ENCODE data around the gene ESRRA.
A peak's percentile ranks its signal among the peaks of the same experiment; 100 is the strongest.

The ESRRA gene

DNA sequence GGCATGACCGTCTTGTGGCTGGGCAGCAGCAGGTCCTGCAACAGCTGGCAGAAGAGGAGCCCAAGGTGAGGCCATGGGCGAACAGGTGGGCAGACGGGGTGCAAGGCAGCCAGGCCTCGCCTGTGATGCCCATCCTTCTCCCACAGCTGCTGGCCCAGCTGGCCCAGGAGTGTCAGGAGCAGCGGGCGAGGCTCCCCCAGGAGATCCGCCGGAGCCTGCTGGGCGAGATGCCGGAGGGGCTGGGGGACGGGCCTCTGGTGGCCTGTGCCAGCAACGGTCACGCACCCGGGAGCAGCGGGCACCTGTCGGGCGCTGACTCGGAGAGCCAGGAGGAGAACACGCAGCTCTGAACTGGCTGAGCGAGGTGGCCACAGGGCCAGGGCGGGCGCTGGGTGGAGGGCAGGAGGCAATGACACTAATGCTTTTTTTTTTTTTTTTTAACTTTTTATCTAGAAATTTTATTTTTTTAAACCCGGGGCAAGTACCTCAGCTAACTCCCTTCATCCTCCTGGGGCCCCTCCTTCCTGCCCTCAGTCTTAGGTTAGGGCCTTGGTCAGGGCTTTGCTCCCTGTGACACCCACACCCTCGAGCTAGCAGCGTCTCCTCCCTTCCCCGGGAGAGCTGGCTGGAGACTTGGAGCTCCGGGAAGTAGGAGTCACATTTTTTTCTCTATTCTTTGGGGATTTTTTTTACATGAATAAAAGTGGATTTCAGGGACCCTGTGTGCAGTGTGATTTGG lies 37.9 kb upstream of the ESRRA start:
- ATAC-seq: no peak
- Mint-ChIP-seq H3K27ac (peak overlapping the region; percentile 99), H3K9me3 (no peaks in the 10 kb centered on the region), H3K36me3 (peaks cover 60% of the 10 kb centered on the region), H3K4me3 (peak overlapping the region; percentile 99), H3K4me1 (peaks cover 32% of the 10 kb centered on the region)
- no peak for DNase-seq (ENCODE audit: low spot score in 2 of 2)

GRCh38 chr11:64268025-64268892 lies 37.1 kb upstream of the ESRRA start:
- H3K4me1 Mint-ChIP-seq: peaks cover 26% of the 10 kb centered on the region
- ATAC-seq (no peak), DNase-seq (ENCODE audit: low spot score in 2 of 2) (no peak)
- H3K4me3 Mint-ChIP-seq: peak overlapping the region; percentile 99
- H3K36me3 Mint-ChIP-seq: peaks cover 54% of the 10 kb centered on the region
- peak overlapping the region; percentile 99 for H3K27ac Mint-ChIP-seq
- H3K9me3 Mint-ChIP-seq: no peaks in the 10 kb centered on the region

GRCh38 chr11:64268893-64269539 lies 36.3 kb upstream of the ESRRA start:
- H3K4me3 Mint-ChIP-seq: peak overlapping the region; percentile 99
- H3K36me3 Mint-ChIP-seq: peaks cover 53% of the 10 kb centered on the region
- DNase-seq (ENCODE audit: low spot score in 2 of 2): peak in 1 of 2 donors; percentile 81
- H3K27ac Mint-ChIP-seq: peak overlapping the region; percentile 99
- peak; percentile 22 for ATAC-seq
- H3K4me1 Mint-ChIP-seq: peaks cover 25% of the 10 kb centered on the region
- no peaks in the 10 kb centered on the region for H3K9me3 Mint-ChIP-seq

- H3K9me3 Mint-ChIP-seq: no peaks in the 10 kb centered on the region
- H3K27ac Mint-ChIP-seq: peak overlapping the region; percentile 99
- DNase-seq (ENCODE audit: low spot score in 2 of 2) (peak; percentile 95 to 99), ATAC-seq (peak; percentile 84)
- peaks cover 53% of the 10 kb centered on the region for H3K36me3 Mint-ChIP-seq
- peaks cover 25% of the 10 kb centered on the region for H3K4me1 Mint-ChIP-seq
- peak overlapping the region; percentile 99 for H3K4me3 Mint-ChIP-seq
These were observed 35.6 kb upstream of the ESRRA start for GRCh38 chr11:64269540-64270220.

DNA sequence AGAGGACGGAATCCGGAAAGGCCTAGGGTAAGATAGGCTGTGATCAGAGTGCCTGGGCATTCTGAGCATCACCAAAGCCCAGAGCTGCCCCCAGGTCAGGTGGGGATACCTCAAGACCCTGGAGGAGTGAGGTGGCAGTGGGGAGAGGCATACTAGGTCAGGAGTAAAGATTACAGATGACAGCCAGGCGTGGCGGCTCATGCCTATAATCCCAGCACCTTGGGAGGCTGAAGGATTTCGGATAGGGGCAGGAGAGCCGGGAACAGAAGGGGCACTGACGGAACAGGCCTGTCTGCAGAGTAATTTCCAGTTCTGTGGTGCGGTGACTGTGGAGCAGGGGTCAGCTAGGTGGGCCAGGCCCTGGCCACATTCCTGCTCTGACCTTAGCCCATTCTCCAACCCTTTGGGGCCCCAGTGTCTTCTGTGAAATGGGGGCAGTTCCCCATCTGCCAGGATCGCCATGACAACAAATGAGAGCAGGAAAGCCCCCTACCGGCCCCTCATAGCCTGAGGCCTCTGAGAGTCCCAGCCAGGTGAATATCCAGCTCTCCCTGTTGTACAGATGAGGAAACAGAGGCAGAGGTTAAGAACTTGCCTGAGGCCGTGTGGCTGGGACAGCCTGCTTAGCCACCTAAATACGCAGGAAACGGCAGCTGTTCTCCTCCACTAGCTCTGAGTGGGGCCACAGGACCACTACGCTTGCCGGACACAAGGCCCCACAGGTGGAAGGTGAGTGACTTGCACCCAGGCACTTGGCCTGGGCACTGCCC lies 30.1 kb upstream of the ESRRA start:
- H3K4me1 Mint-ChIP-seq: peaks cover 11% of the 10 kb centered on the region
- H3K27ac Mint-ChIP-seq: peak overlapping the region; percentile 74
- DNase-seq (ENCODE audit: low spot score in 2 of 2) (no peak), ATAC-seq (no peak)
- H3K36me3 Mint-ChIP-seq: peaks cover 31% of the 10 kb centered on the region
- H3K9me3 Mint-ChIP-seq: no peaks in the 10 kb centered on the region
- H3K4me3 Mint-ChIP-seq: no peak overlapping the region

GRCh38 chr11:64275841-64276240 lies 29.5 kb upstream of the ESRRA start:
- Mint-ChIP-seq H3K4me1 (peaks cover 7% of the 10 kb centered on the region), H3K4me3 (no peak overlapping the region), H3K9me3 (no peaks in the 10 kb centered on the region), H3K36me3 (peaks cover 27% of the 10 kb centered on the region), H3K27ac (no peak overlapping the region)
- ATAC-seq (no peak), DNase-seq (ENCODE audit: low spot score in 2 of 2) (no peak)

GRCh38 chr11:64276653-64277431 lies 28.5 kb upstream of the ESRRA start:
- H3K4me1 Mint-ChIP-seq: peaks cover 16% of the 10 kb centered on the region
- ATAC-seq: no peak
- H3K4me3 Mint-ChIP-seq: no peak overlapping the region
- H3K27ac Mint-ChIP-seq: no peak overlapping the region
- no peak for DNase-seq (ENCODE audit: low spot score in 2 of 2)
- H3K9me3 Mint-ChIP-seq: no peaks in the 10 kb centered on the region
- peaks cover 25% of the 10 kb centered on the region for H3K36me3 Mint-ChIP-seq

DNA sequence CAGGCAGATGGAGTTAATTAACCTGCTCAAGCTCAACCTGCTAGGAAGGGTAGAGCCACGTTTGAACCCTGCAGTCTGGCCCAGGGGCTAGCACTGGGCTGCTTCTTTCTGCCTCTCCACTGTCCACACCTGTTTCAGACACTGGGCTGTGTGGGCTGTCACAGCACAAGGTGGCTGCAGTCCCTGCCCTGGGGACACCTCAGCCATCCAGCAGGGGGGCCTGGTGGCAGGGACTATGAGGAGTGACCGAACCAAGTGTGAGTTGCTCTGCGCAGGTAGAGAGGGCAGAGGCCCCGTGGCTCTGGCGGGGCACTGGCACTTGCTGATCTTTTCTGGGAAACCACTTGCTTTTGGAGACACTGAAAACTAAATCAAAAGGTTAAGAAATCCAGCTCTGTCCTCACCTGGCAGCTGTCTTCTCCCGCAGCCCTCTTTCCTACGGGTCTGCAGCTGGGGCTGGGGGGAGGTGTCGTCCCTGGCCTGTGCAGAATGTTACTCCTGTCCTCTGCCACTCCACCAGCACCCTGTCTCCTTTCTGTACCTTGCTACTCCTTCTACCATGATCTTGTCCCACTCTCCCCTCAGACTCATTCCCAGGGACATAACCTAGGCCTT lies 26.6 kb upstream of the ESRRA start:
- no peaks in the 10 kb centered on the region for H3K9me3 Mint-ChIP-seq
- H3K4me3 Mint-ChIP-seq: no peak overlapping the region
- no peak for DNase-seq (ENCODE audit: low spot score in 2 of 2)
- peaks cover 31% of the 10 kb centered on the region for H3K4me1 Mint-ChIP-seq
- H3K27ac Mint-ChIP-seq: no peak overlapping the region
- ATAC-seq: no peak
- peaks cover 27% of the 10 kb centered on the region for H3K36me3 Mint-ChIP-seq

DNA sequence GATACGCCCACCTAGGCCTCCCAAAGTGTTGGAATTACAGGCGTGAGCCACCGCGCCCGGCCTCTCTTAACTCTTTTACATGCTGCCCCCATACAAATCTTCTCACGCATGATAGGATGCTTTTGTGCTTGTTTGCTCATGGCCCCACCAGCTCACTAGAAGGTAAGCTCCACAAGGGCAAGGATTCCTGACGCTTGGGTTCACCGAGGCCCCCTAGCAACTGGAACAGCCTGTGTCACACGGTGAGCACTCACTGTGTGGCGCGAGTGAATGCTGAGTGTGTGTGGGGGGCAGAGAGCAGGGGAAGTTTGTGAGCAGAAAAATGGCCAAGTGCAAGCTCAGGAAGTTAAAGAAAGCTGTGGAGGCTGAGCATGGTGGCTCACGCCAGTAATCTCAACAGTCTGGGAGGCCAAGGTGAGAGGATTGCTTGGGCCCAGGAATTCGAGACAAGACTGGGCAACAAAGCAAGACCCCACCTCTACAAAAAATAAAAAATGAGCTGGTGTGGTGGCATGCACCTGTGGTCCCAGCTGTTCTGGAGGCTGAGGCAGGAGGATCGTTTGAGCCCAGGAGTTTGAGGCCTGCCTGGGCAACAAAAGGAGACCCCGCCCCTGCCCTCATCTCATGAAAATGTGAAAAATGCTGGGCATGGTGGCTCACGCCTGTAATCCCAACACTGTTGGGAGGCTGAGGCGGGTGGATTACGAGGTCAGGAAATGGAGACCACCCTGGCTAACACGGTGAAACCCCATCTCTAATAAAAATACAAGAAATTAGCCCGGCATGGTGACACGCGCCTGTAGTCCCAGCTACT lies 23.2 kb upstream of the ESRRA start:
- Mint-ChIP-seq H3K36me3 (peaks cover 37% of the 10 kb centered on the region), H3K9me3 (no peaks in the 10 kb centered on the region), H3K27ac (peak overlapping the region; percentile 18), H3K4me1 (peaks cover 43% of the 10 kb centered on the region), H3K4me3 (peak overlapping the region; percentile 74)
- ATAC-seq (no peak), DNase-seq (ENCODE audit: low spot score in 2 of 2) (no peak)

DNA sequence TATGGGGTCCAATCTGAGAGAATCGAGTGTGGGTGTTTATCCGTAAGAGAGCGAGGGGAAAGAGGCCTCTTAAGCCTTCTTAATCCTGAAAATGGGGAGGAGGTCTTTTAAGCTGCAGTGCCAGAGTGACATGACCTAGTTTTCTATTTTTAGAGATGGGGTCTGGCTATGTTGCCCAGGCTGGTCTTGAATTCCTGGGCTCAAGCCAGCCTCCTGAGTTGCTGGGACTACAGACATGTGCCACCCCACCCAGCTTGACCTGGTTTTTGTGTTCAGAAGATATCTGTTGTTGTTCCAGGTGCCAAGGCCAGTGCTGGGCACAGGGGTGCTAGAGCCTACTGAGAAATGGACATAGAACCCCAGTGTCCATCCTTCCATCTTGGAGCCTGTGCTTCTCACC lies 22.2 kb upstream of the ESRRA start:
- Mint-ChIP-seq H3K27ac (peak overlapping the region; percentile 93), H3K9me3 (no peaks in the 10 kb centered on the region), H3K36me3 (peaks cover 37% of the 10 kb centered on the region), H3K4me3 (peak overlapping the region; percentile 74), H3K4me1 (peaks cover 43% of the 10 kb centered on the region)
- DNase-seq (ENCODE audit: low spot score in 2 of 2) (no peak), ATAC-seq (no peak)

DNA sequence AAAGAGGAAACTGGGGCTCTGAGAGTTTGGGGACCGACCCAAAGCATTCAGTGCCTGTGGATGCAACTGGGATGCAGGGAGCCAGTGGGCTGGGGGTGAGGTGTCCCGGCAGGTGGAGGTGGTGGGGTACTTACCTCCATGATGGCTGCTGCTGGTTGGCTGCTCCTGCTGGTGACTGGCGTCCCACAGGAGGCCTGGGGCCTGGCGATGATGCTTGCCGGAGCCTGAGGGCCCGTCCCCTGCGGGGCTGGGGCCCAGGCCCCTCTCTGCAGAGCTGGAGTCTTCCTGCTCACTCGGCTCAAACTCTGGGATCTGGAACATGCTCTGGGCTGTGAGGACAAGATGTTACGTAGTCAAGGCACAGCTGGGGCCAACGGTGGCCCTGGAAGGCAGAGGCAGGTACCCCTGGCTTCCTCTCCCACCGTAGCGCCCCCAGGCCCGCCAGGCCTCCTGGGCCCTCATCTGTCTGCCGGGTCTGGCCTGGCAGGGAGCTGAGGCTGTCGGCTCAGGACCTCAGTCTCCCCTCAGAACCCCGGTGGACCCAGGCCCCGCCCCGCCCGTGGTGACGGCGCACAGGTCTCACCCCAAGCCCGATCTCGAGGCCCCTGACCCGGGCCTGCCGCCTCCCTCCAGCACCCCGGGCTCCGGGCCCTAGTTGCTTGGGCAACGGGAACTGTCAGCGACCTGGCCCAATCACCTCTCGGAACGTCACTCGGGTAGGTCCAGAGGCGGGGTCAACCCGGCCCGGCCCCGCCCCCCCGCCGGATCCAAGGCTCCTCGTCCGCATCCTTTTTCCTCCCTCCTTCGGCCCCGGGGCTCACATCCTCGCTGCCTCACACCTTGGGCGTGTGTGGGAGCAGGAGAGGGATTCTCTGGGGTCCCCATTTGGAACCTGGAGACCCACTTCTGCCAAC lies 21.0 kb upstream of the ESRRA start, which contains the start of gene BAD:
Gene BAD (minus strand): TSS at position 618 of the 914 bp plus-strand sequence. CDS start 297 bp downstream, at position 321.
- peak; percentile 90 for ATAC-seq
- Mint-ChIP-seq H3K9me3 (no peaks in the 10 kb centered on the region), H3K4me3 (peak within 1 kb of the TSS; percentile 74), H3K27ac (peak within 1 kb of the TSS; percentile 93), H3K36me3 (peaks cover 35% of the 10 kb centered on the region), H3K4me1 (peaks cover 37% of the 10 kb centered on the region)
- peak; percentile 80 to 94 for DNase-seq (ENCODE audit: low spot score in 2 of 2)

Data from stimulated activated effector memory CD8-positive, alpha-beta T cell treated with anti-CD3 and anti-CD28 coated beads, Interleukin-12 subunit alpha, Interleukin-12 subunit beta, amount 100 ng/mL, for 72 hours (primary cell).